Lower leg skin (tissue), 4 donors: ENCODE measurements around the gene EPHA10. TPM values are rescaled to one million over a fixed set of nuclear protein-coding genes. Genes with fewer than 3 reads are reported as not detected.

Source experiments
- DNase-seq, 2 donors: peaks; one replicate each; pipeline ENCODE4 v3.0.0-alpha.2; 2019; ENCODE audit warnings: low spot score in 2 of 2
- H3K4me3 ChIP-seq: fragments of 200-600 bp; sonication (generic); 2 replicates; pipeline ENCODE4 v1.5.1; 2017; ENCODE audit warnings: mild to moderate bottlenecking, low read depth; ENCODE audit not compliant: poor library complexity, severe bottlenecking
- CTCF ChIP-seq, 3 donors: fragments of 450-650 bp; IDR thresholded peaks; one replicate each; pipeline ENCODE4 v1.5.1; 2016; ENCODE audit warnings: antibody characterized with exemption in 3 of 3, mild to moderate bottlenecking in 3 of 3, moderate library complexity in 2 of 3
- POLR2A ChIP-seq, 2 donors: fragments of 450-650 bp; IDR thresholded peaks; one replicate each; pipeline ENCODE4 v1.6.1; 2016 to 2017; ENCODE audit warnings: antibody characterized with exemption in 2 of 2, mild to moderate bottlenecking in 1 of 2, moderate library complexity in 1 of 2
- WGBS, 2 donors: methylation state at CpG; one replicate each; pipeline ENCODE4 v1.1.5; 2018; 5-methylcytosine and 5-hydroxymethylcytosine counted together
- intact Hi-C: fragments of 100-400 bp; cut with DNase I; formaldehyde crosslinking; loops from one replicate; pipeline ENCODE4 v1.15.0; 2023; ENCODE audit warnings: low total_unique reads
- total RNA-seq, 4 donors: library from RNA; depleted of rRNA; stranded (reverse); fragments of >200 nt; gene quantifications; one replicate each; pipeline ENCODE4 v1.1.0, GENCODE V29; 2016

Gene EPHA10
- total RNA-seq, 4 donors from 2014 or later, result 0.37 to 1.5 TPM; not detected in 2

- peak overlapping the region; percentile 87 for H3K4me3 ChIP-seq
- 0 to 5% methylated on average over 28 to 39 of the region's 54 CpGs for WGBS, 2 donors
- peak in 1 of 2 donors; percentile 85 for DNase-seq
- intact Hi-C loops, result no loop called here
- TF ChIP-seq CTCF (IDR thresholded peaks at IDR 0.05) (no peak), POLR2A (IDR thresholded peaks at IDR 0.05) (no peak)
Measured at GRCh38 chr1:37808369-37809319, 43.7 kb upstream of the EPHA10 start.

GRCh38 chr1:37807555-37808368, 42.8 kb upstream of the EPHA10 start, which contains the start of the genes C1orf122 and YRDC:
TSS of gene C1orf122 (plus strand) at chr1:37807790. CDS start at chr1:37808405, 615 bp downstream.
TSS of gene YRDC (minus strand) at chr1:37808208. CDS start at chr1:37808180, 28 bp downstream.
- H3K4me3 ChIP-seq, result peak within 1 kb of the TSS; percentile 87
- intact Hi-C loops, result no loop called here
- TF ChIP-seq CTCF (IDR thresholded peaks at IDR 0.05) (no peak), POLR2A (IDR thresholded peaks at IDR 0.05) (peak in 1 of 2 donors; percentile 40)
- peak; percentile 89 to 99 for DNase-seq
- 0 to 1% methylated on average over 9 to 39 of the region's 95 CpGs for WGBS, 2 donors

GRCh38 chr1:37807220-37807554, 42.3 kb upstream of the EPHA10 start:
- no peak for DNase-seq
- intact Hi-C loops, result no loop called here
- H3K4me3 ChIP-seq, result peak overlapping the region; percentile 87
- no peak for TF ChIP-seq CTCF (IDR thresholded peaks at IDR 0.05)
- TF ChIP-seq POLR2A (IDR thresholded peaks at IDR 0.05), result no peak
- 10% methylated on average over 9 of the region's 9 CpGs for WGBS, 2 donors

- WGBS, 2 donors, result 97 to 100% methylated on average over 1 of the region's 1 CpG
- intact Hi-C loops, result no loop called here
- DNase-seq, result no peak
- H3K4me3 ChIP-seq, result no peak overlapping the region
- TF ChIP-seq POLR2A (IDR thresholded peaks at IDR 0.05), result no peak
- no peak for TF ChIP-seq CTCF (IDR thresholded peaks at IDR 0.05)
Measured at GRCh38 chr1:37802439-37802838, 37.5 kb upstream of the EPHA10 start.

GRCh38 chr1:37797750-37798345, 32.9 kb upstream of the EPHA10 start:
- no peak overlapping the region for H3K4me3 ChIP-seq
- WGBS, 2 donors, result 83 to 92% methylated on average over 3 of the region's 3 CpGs
- no peak for TF ChIP-seq CTCF (IDR thresholded peaks at IDR 0.05)
- TF ChIP-seq POLR2A (IDR thresholded peaks at IDR 0.05), result no peak
- no peak for DNase-seq
- intact Hi-C loops, result no loop called here
